HG02973 (cell line): ENCODE data around the gene HOMER2.
"Not testable (repeated sequence)": the region's sequence is repeated elsewhere in the genome, so short reads cannot be mapped to it uniquely, and the experiment has no call there.

Experiments used
- ATAC-seq: cut with Tn5 transposase; IDR thresholded peaks from one replicate; pipeline ENCODE4 v1.9.1; 2021; ENCODE audit warnings: moderate library complexity; ENCODE audit not compliant: unreplicated experiment

Gene HOMER2

DNA sequence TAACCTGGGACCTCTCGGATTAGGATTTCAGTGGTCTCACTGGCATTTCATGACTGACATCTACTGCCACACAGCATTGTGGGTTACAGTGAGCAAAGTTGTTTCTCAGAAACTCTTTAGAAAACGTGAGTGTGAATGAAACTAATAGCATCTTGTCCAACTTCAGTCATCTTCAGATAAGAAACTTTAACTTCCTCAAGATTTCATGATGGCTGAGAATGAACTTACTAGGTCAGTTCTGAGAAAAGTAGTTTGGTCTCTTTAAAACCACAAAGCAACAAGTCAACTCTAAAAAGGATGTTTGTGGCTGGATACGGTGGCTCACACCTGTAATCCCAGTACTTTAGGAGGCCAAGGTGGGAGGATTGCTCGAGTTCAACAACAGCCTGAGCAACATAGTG is 14.2 kb upstream of the HOMER2 start:
- ATAC-seq: peak; percentile 83

DNA sequence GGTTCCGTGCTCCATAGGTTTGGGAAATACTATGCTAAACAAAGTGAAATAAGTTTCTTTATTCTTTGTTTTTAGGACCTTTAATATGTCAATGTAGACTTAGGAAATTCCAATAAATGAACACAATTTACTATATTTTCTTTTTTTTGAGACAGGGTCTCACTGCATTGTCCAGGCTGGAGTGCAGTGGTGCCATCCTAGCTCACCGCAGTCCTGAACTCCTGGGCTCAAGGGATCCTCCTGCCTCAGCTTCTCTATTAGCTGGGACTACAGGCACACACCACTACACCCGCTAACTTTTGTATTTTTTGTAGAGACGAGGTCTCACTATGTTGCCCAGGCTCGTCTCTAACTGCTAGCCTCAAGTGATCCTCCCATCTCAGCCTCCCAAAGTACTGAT is 12.4 kb upstream of the HOMER2 start:
- no peak for ATAC-seq

DNA sequence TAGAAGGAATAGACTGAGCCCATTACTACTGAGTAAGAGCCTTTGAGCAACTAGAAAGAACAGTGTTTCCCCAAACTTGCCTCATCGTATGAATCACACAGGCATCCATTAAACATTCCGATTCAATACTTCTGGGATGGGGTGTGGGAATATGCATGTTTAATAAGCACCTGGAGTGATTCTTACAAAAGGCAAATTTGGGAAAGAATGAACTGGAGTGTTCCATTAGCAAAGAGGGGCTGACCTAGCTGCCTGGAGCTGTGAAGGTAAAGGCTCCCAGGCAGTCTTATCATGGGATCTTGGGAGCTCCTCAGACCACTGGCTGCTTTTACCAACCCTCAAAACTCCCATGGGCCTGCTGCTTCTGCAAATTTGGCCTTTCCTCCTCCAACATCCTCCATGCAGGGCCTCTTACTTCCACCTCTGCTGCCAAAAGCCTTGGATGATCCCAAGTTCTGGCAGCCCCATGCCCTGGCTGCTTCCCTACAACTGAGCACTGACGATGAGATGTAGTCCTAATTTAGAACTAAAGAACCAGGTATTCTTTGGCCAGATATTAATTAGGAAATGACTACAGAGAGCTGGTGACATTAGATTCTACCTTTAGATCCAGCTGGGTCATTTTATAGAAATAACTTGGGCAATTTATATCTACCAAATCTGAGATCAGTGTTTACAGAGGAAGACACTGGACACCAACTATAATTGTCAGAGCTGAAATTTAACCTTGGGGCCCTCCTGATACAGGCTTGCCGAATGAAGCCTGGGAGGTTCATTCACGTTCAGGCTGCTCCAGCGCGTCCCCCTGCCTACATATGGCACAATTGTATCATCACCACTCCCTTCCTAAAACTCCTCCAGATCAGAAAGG is 11.2 kb upstream of the HOMER2 start:
- no peak for ATAC-seq

DNA sequence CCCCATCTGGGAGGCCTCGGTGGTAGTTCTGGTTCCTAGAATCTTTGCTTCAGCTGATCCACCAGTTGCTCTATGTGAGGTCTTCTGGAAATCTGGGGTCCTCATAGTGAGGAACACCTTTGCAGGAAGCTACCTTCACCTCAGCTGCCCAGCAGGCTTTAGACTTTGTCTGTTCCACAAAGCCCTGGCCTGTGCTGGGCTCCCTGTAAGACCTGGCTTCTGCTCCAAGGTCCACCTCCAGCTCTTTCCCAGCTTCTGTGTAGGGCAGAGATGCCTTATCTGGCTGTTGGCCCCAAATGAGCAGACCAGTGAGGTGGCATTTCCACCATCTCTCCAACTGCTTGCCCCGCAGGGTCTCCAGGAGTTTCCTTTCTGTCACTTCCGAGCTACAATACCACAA is 8.2 kb upstream of the HOMER2 start:
- ATAC-seq: no peak

DNA sequence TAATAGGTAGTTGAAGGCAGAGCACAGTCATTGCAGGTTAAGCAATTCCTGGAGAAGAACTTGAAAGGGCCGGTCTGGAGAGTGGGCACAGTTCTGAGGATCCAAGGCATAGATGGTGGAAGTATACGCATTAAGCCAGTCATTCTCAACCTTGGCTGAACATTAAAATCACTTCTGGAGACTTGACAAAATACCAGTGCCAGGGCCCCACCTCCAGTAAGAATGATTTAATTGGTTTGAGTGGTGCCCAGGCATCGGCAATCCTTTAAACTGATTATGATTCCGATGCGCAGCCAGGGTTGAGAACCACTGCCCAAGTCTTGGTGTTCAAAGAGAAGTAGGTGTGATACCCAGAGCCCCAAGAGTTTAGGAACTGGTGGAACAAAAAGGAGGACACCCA is 6.9 kb upstream of the HOMER2 start:
- ATAC-seq: no peak

DNA sequence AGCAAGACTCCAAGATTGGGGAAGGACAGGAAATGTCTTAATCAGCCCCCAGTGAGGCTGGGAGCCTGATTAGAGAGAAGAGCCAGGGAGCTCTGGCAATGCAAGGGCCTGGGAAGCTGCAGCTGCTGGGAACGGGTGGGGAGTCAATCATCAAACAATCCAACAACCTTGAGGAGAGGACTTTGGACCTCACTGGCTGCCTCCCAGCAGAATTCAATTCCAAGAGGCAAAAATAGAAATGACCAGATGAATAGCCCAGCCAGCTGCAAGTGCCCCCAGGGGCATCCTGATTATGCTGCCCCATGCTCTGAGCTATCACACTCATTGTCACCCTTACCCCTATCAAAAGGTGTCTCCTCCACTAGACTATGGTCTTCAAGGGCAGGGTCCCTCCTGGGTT is 6.1 kb upstream of the HOMER2 start:
- no peak for ATAC-seq

DNA sequence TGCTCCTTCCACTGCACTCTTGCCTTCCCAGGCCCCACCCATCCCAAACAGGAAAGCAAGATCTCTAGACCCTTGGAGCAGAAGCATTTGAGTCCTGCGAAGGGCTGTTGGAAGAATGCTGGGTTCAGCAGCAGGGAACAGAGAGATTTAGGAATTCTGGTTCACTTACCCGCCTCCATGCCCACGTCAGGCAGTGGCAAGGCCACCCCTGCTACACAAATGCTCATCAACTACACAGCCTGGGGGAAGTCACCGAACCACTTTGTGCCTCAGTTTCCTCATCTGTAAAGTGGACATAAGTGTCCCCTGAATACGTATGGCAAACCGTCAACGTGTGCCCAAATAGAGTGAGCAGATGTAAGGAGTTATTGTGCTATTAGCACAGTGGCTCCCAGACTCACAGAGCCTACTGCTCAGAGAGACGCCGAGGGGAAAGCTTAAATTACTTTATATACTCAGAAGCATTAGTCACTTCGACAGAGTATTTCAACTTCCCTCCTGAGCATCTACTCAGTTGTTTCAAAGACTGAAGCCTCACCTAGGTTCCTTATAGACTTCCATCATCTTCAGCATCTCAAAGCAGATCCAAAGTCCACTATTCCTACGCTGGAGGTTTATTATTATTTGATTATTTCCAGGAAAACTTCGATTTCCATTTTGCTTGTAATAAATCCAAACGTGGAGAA is 905 bp downstream of the HOMER2 start:
- ATAC-seq: no peak

DNA sequence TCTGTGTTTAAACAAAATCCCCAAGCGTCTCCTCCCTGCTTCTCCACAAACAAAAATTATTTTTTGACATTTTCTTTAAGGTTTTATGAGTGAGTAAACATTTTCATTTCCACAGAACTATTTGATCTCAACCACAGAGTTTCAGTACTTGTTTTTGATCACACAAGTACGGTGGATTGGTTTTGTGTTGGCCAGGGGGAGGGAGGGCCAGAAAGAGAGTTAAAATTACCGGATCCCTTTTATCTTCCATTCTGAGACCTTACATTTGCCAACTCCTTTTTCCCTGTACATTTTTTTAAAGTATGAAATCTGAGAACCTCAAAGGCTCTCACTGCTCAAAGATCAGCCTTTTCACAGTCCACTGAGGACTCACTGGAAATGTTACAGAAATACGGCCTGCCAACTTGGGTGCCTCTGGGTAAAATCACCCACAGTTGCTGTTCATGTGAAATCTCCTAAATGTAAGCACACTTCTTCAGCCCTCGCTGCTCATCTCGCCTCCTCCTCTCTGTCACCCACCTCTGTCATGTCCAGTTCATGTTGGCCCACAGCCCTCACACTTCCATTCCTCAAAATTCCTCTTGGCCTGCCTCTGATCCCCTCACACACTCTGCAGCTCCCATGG is 1.7 kb downstream of the HOMER2 start:
- ATAC-seq: no peak

DNA sequence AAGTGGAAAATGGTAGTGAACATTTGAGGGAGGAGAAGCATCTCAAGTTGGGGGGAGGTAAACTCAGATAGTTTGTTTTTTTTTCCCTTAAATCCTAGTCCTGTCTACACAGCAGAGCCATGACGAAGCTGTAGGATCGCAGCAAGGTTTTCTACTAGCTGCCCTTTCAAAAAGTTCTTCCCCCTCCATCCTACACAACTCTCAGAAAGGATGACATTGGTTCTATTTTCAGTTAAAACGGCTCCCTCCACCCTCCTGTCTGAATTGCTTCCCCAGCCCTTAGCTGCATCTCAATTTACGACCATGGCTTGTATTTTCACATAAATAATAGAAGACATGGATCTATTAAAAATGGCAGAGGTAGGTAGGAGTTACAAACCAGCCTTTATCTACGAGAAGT is 2.2 kb downstream of the HOMER2 start:
- no peak for ATAC-seq

DNA sequence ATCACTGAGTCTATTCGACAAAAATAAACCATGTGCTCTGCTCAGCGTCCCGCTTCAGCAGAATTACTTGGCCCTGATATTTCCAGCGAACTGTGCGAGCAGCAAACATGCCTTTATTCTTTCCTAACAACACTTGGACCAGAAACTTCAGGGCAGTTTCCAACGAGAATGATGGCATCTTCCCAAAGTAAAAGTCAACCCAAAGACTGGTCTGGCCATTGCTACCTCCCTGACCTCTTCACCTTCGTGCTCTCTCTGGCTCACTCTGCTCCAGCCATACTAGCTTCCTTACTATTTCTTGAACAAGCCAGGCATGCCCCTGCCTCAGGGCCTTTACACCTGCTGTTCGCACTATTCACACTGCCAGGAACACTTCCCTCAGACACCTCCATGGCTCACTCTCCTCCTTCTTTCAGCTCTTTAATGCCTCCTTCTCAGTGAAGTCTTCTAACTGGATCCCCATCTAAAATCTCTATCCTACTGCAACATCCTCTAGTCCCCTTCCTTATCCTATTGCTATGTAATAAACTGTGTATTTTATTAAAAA is 6.3 kb downstream of the HOMER2 start:
- ATAC-seq: no peak

DNA sequence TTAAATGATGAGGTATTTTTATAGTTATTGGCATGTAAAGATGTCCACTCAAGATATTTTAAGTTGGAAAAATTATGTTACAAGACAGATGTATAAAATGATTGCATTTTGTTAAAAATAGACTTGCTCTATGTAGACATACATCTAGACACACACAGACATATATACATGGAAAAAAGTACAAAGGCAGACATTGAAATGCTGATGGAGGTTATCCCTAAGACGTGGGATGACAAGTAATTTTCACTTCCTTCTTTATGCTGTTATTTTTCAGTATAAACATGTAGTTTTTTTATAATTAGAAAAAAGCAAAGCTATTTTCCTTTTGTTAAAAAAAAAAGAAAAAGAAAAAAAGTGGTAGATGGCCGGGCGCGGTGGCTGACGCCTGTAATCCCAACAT is 7.2 kb downstream of the HOMER2 start:
- no peak for ATAC-seq

DNA sequence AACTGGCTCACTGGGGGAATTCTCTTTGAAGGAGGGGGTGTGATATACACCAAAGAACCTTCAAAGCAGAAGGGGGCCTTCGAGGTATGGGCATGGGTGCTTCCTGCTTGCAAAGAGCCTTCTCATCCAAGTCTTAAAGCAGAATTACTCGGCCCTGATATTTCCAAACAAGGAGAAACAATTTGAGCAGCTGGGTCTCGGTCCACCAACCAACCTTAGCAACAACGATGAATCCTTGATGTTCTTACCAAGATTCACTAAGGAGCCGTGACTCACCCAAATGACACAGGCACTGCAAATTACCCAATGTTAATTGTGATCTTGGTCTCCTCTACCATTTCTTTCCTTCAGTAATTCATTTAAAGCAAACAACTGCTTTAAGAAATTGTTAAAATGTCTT is 7.7 kb downstream of the HOMER2 start:
- ATAC-seq: no peak

DNA sequence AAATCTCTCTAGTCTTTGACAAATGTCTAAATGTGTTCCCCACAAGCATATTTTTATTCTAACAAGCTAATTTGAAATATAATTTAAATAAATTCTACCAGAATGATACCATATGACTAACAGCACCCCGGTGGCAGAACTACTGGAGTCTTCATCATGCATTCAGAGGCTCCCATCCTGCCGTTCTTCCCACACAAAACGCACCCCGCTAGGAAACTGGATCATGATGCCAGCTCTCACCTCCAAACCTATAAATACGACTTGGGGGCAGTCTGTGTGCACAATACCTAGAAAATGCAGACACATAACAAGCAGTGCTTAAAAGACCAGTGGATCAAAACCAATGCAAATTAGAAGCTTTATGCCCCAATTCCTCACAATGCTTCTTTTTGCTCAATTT is 8.5 kb downstream of the HOMER2 start:
- no peak for ATAC-seq

DNA sequence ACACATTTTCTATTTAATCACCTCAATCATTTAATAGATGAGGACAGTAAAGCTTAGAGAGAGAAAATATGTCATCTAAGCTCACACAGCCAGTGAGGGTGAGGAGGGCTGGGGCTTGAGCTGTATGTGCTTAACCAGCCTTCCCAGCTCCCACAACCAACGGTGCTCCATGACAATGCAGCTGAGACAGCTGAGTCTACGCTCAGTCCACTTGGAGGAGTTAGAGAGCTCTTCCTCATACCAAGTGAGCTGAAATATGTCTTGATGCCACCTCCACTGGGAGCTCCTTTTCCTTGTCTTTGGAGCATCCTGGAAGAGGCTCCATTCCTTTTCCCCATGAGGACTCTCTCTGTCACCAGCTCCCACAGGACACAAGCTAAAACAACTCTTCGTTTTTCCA is 9.3 kb downstream of the HOMER2 start:
- ATAC-seq: no peak

DNA sequence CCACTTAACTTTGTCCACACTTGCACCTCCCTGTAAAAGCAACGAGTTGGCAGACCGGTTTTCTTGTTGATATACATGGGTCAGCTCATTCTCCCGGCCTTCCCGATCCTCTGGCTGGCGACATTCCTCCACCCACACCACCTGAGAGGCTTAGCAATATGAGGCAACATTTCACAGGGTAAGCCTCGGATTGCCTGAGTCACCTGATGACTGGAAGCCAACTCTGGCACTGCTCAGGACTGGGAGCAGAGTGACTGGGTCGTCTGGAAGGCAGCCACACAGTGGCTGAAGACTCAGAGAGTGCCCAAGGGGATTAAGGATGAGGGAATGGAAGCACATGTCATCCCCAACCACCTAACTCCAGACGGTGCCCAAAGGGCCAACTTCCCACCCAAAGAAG is 9.8 kb downstream of the HOMER2 start:
- no peak for ATAC-seq

DNA sequence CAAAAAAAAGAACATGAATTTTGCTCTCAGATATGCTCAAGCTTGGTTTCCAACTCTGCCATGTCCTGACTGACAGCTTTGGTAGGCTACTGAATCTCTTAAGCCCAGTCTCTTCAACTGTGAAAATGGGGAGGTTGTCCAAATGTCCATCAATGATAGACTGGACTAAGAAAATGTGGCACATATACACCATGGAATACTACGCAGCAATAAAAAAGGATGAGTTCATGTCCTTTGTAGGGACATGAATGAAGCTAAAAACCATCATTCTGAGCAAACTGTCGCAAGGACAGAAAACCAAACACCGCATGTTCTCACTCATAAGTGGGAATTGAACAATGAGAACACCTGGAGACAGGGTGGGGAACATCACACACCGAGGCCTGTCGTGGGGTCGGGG is 12.8 kb downstream of the HOMER2 start:
- not testable (repeated sequence) for ATAC-seq

DNA sequence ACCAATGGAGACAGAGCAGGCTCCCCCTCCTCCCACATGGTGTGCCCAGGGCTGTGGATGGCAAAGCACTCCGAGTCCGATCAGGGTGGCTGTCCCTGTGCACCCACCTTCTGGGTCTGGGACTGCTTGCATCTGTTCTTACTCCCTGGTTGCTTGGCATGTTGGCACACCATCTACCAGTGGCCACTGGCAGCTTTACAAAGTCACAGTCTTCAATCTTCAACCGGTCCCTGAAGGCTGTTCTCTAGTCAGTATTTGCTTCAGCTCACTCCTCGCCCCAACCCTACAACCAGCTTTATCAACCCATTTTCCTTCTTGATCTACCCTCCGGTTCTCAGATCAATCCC is 14.8 kb downstream of the HOMER2 start:
- ATAC-seq: no peak

DNA sequence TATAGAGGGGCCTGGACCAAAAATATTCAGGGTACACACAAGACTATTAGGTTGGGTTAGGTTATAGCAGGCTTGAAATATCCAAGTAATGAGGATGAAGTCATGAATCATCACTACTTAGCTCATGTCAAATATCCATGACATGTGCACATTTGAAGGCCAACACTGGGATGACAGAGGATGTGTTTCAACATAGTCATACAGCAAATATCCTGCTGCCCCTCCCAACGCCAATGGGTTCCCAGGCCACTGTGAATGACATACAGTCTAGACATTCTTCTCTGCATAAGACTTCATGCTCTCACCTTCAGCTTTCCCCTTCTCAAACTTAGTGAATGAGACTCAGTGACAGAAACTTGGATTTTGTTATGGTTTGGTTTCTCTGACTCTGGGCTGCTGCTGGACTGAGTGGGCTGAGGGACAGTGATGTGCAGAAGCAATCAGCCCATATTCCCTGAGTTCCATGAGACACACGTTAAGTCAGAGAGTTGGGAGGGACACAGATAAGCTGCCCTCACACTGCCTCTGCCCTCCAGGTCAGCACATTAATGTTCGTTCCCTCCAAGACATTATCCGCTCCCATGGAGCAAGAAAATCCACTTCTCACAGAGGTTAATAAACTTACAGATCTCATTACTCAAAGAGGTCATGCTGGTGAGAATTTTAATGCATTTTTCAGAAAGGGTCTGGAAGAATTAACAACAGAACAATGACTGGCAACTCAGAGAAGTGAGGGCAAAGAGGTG is 15.4 kb downstream of the HOMER2 start:
- no peak for ATAC-seq

DNA sequence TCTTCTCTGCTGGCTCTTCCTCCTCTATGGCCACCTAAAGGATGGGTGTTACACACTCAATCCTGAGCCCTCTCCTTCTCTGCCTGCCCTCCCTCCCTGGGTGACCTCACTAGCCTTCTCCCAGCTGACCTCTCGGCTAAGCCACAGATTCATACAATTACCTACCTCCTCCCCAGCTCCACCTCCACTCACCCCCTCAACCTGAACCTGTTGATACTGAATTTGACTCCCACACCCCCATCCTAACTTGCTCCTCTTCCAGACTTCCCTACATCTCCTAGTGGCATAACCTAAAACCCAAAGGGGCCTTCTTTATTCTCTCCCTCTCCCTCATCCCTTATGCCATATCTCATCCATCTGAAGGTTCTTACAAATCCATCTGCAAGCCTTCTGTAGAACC is 17.1 kb downstream of the HOMER2 start:
- no peak for ATAC-seq

DNA sequence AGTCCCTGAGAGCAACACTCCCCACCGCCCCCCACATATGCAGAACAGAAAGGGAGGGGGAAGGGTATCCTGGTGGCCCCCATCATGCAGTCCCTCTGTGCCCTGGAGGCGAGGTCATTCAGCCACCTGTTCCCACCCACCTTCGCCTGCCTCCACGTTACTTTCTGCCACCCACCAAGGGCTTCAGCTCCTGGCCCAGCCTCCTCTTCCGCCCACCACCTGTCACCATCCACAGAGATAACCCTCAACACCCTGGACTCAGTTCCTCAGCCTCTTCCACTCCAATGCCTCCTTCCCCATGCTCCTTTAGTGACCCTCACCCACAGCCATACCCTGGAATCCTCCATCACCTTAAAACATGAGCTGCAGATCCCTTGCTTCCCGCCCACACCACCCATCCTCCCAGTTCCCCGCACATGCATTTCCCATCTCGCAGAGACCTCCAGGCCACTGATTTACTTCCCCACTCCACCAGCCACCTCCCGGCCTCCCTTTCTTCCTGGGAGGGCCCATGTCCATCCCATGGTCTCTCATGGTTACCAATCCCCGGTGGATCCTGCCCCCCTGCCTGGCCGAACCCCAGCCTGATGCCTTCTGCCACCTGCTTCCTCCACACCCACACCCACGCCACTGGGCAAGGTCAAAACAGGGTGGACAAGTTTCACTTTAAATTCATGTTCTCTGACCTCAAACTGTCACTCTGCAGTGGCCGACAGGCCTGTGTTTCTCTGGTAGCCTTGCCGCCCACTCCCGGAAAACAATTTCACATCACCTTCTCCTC is 18.2 kb downstream of the HOMER2 start:
- no peak for ATAC-seq
